SIG-M5 treated with dmso at 0.1 percent for 504 hours (cell line): ENCODE results near the gene RBP3.

ENCODE experiments used
- DNase-seq: peaks from one replicate; lab custom pipeline; 2025; ENCODE audit not compliant: unreplicated experiment; lab: John Stamatoyannopoulos, UW

Gene RBP3

DNA sequence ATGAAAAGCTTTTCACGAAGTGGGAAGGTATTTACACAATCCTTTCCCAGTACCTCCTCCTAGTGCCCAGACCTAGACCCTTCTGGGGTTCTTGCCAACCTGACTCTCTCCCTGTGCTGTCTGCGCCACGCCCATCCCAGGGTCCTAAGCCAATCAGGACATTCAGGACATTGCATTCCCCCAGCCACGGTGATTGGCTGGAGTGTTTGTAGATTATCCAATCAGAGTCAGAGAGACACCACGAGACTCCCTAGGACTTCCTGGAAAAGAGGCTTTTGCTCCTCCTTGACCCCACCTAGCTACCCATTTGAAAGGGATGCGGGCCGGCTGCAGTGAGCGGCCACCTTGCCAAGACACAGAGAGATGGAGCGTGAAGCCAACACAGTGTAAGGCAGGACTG is 29.5 kb upstream of the RBP3 start:
- no peak for DNase-seq

DNA sequence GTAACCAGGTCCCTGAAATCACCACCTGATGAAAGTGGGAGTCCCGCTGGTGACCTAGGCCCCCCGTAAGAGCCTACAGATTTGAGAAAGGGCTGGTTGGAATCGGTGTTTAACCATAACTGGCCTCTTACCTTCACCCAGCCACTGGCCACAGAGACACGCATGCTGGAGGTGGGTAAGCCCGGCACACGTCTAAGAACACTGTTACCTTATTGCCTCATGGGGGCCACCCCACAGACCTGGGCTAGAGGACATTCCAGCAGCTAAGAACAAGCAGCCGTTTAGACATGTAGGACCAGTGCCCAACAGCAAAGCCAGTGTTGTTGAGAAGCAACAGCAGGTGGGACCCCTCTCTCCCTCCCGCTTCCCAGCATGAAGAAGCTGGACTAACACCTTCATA is 28.4 kb upstream of the RBP3 start:
- DNase-seq = no peak

DNA sequence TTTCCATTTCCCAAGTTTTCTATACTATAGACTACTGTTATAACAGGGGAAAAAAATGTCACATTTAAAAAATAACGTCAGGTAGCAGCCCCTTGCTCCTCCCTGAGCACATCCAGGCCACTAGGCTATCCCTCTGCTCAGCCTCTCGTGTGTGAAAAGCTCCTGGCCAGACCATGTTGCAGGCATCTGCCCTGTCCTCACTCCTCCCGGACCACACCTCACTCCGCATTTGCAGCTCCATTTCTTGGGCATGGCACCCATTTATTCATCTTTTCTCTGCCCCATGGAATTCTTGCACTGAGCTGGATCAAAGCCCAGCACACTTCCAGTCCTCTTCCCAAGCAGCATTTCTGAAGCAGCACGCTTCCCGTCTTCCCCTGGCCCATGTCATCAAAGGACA is 27.4 kb upstream of the RBP3 start:
- no peak for DNase-seq

GRCh38 chr10:47321521-47322195 is 26.5 kb upstream of the RBP3 start:
- DNase-seq = no peak

- no peak for DNase-seq
Measured at GRCh38 chr10:47322300-47323061, 25.7 kb upstream of the RBP3 start, which contains the start of gene GDF2. TSS of gene GDF2 (plus strand) at chr10:47322454. CDS start at chr10:47322669, 215 bp downstream.

DNA sequence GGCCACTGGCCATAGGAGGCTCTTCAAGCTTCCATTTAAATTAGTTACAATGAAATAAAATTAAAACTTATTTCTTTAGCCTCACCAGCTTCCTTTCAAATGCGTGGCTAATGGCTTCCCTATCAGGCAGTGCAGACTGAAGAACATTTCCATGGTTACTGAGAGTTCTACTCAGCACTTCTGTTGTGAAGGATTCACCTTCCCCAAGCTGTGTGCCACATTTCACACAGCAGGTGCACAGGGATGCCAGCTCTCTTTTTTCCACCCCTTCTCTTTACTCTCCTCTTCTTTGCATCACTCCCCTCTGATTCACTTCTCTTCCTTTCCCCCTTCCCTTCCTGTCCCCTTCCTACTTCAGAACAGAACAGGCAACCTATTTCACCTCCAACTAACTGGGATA is 25.1 kb upstream of the RBP3 start:
- DNase-seq = no peak

DNA sequence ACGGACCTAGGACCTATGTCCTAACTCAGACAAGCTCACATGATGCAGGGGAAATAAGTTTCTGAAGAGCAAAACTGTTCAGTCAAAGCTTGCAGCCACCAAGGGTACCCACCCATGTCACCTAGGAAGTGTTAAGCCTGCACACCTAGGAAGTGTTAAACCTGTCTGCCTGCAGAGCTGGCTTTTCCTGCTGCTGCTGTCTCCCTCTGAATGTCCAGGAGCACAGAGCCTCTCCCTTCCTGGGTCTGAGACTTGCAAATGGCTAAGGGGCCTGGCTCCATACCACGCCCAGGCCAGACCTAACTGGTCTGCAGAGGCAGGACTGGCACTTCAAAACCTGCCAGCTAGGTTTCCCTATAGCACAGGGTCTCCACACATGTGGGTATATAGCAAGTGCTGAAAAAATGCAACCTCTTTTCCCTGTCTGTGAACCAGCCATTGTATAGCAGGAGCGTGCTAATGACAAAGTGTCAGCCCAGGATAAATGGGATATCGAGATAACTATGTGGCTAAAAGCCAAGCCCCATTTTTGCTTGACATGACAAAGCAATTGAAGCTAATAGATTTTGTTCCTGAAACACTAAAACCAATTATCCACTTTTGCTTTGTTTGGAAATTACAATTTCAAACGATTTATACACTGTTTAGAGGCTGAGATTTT is 24.4 kb upstream of the RBP3 start:
- DNase-seq = no peak

DNA sequence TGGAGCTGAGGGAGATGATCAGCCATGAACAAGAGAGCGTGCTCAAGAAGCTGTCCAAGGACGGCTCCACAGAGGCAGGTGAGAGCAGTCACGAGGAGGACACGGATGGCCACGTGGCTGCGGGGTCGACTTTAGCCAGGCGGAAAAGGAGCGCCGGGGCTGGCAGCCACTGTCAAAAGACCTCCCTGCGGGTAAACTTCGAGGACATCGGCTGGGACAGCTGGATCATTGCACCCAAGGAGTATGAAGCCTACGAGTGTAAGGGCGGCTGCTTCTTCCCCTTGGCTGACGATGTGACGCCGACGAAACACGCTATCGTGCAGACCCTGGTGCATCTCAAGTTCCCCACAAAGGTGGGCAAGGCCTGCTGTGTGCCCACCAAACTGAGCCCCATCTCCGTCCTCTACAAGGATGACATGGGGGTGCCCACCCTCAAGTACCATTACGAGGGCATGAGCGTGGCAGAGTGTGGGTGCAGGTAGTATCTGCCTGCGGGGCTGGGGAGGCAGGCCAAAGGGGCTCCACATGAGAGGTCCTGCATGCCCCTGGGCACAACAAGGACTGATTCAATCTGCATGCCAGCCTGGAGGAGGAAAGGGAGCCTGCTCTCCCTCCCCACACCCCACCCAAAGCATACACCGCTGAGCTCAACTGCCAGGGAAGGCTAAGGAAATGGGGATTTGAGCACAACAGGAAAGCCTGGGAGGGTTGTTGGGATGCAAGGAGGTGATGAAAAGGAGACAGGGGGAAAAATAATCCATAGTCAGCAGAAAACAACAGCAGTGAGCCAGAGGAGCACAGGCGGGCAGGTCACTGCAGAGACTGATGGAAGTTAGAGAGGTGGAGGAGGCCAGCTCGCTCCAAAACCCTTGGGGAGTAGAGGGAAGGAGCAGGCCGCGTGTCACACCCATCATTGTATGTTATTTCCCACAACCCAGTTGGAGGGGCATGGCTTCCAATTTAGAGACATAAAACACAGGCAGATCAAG is 22.6 kb upstream of the RBP3 start:
- DNase-seq = no peak

GRCh38 chr10:47326306-47326926 is 21.7 kb upstream of the RBP3 start:
- no peak for DNase-seq

DNA sequence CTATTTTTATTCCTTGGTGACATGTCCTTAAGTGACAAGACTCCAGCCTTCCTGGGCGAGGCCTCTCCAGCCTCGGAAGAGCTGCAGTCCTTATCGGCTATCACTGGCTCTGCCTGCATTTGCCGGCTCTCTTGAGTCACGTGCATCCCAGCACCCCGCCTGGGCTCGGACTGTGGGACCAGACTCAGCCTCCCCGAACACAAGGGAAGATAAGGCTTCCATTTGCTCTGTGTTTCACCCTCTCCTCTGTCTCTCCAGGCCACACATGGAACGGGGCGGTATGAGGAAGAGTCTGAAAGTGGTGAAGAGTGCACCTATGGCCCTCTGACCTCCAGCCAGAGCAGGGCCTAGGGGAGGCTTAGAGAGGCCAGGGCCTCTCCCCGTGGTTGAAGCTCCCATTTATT is 21.2 kb upstream of the RBP3 start:
- no peak for DNase-seq

DNA sequence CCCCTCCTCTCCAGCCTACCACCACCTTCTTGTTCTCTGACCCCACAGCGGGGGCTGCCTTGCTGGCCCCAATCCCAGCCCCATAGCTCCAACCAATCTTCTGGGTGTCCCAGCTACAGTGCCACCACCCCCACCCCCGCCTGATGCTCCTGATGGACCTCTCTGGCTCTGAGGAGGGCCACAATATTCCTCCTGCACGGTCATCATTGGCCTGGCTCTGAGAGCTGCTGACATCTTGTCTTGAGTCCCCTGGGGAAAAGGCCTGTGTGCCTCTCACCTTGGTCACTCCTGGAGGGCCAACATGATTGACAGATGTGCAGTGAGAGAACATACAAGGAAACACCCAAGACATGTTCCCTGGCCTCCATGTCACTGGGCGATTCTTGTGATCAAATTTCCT is 18.3 kb upstream of the RBP3 start:
- no peak for DNase-seq

DNA sequence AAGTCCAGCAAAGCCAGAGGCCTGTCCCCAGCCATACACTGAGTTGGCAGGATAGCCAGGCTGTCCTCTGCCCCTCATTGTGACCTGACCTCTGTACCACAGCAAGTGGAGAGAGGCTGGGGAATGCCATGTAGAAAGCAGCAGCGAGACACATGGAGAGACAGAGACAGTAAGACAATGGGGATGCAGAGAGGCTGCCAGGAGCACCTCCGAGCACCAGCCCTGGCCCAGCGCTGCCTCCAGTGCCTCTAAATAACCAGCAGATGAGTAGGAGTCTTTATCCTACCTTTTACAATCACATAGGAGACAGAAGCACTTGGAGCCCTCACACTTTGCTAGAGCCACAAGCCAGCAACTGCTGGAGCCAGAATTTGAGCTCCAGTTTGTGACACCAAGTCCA is 17.8 kb upstream of the RBP3 start:
- no peak for DNase-seq

DNA sequence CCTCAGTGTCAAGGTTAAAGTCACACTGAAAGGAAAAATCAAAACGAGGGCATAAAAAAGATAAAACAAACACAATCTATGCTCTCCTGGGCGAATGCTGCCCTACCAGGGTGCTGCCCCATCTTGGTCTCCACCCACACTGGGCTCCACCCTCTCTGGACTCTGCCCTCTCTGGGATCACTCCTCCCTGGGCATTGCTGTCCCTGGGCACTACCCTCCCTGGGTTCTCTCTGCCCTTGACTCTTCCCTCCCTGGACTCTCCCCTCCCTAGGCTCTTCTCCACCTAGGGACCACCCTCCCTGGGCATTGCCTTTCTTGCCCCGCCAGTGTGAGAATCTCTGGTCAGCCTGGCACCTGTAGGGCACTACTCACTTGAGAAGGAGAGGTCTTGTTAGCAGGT is 17.4 kb upstream of the RBP3 start:
- no peak for DNase-seq

- DNase-seq = no peak
Measured at GRCh38 chr10:47331491-47331890, 16.7 kb upstream of the RBP3 start.

DNA sequence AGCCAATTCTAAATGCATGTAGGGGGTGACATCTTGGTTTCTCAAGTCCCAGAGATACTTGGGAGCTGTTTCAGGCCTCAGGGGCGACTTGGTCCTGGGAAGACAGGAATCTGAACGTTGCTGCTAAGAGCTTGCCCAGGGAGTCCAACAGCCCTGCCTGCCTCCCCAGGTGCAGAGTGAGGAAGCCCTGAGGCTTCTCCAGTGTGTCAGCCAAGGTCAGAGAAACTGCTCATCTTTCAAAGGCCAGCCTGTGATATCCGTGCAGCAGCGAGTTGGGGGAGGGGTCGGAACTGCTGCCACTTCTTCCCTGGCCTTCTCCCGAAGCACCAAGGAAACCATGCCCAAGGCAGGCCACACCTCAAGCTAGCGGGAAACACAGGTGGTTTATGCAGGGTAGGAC is 16.2 kb upstream of the RBP3 start:
- no peak for DNase-seq

DNA sequence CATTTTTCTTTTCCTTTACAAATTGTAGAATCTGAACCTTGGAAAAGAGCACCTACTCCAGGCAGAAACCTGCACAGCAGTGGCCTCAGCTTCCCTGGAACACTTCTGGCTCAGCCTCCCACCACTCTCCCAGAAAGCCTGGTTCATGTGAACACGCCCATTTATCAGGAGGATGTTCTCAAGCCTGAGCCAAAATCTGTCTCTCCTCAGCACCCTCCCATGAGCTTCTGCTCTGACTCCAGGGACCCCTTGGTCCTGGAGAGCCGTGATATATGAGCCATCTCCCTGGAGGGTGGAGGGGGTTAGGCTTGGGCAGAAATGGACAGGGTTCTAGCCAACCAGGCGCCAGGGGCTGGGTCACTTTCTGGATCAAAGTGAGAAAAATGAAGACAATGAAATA is 15.8 kb upstream of the RBP3 start:
- no peak for DNase-seq

DNA sequence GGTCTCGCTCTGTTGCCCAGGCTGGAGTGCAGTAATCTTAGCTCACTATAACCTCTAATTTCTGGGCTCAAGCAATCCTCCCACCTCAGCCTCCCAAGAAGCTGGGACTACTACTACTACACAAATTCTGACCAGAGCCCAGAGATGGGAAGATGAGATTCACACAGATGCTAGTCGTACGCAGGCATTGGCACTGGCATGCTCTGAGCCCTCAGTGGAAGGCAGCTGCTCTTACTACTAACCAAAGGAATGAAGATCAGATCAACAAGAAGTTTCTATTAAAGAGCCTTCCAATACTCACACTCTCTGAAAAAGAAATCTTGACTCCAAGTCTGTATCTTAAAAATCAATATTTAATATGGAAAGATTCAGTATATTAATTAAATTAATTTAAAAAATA is 15.2 kb upstream of the RBP3 start:
- no peak for DNase-seq

GRCh38 chr10:47333532-47333931 is 14.6 kb upstream of the RBP3 start:
- no peak for DNase-seq

- no peak for DNase-seq
Measured at GRCh38 chr10:47334466-47335295, 13.5 kb upstream of the RBP3 start.

GRCh38 chr10:47335906-47336305 is 12.3 kb upstream of the RBP3 start:
- no peak for DNase-seq
